Neural progenitor cell (in vitro differentiated cells): ENCODE measurements around the gene PAQR5. TPM values are rescaled to one million over a fixed set of nuclear protein-coding genes. Genes with fewer than 3 reads are reported as not detected.

ENCODE experiments used
- DNase-seq: peaks from one replicate; pipeline ENCODE4 v3.0.0-alpha.2; 2016; ENCODE audit warnings: low spot score
- H2AFZ ChIP-seq: fragments of 200-600 bp; sonication (generic); replicated peaks from 2 replicates; pipeline ENCODE4 v1.6.1; 2016; ENCODE audit warnings: antibody characterized with exemption
- H3F3A ChIP-seq: fragments of 200-600 bp; sonication (generic); 2 replicates; pipeline ENCODE4 v1.6.1; 2016; ENCODE audit warnings: antibody characterized with exemption, low read depth
- H3K27ac ChIP-seq: fragments of 200-600 bp; sonication (generic); 2 replicates; pipeline ENCODE4 v1.5.1; 2016; ENCODE audit warnings: mild to moderate bottlenecking
- H3K27me3 ChIP-seq: fragments of 200-600 bp; sonication (generic); 2 replicates; pipeline ENCODE4 v1.6.1; 2016; ENCODE audit warnings: mild to moderate bottlenecking, moderate library complexity
- H3K36me3 ChIP-seq: fragments of 200-600 bp; sonication (generic); 2 replicates; pipeline ENCODE4 v1.5.1; 2016
- H3K4me1 ChIP-seq: fragments of 200-600 bp; sonication (generic); 2 replicates; pipeline ENCODE4 v1.6.1; 2016; ENCODE audit warnings: mixed run types
- H3K4me2 ChIP-seq: fragments of 200-600 bp; sonication (generic); 2 replicates; pipeline ENCODE4 v1.6.1; 2016
- H3K4me3 ChIP-seq: fragments of 200-600 bp; sonication (generic); 2 replicates; pipeline ENCODE4 v1.5.1; 2016
- H3K79me2 ChIP-seq: fragments of 200-600 bp; sonication (generic); 2 replicates; pipeline ENCODE4 v1.6.1; 2016; ENCODE audit warnings: low read depth
- H3K9ac ChIP-seq: fragments of 200-600 bp; sonication (generic); 2 replicates; pipeline ENCODE4 v1.6.1; 2016
- H3K9me3 ChIP-seq: fragments of 200-600 bp; sonication (generic); 2 replicates; pipeline ENCODE4 v1.5.1; 2016; ENCODE audit warnings: low read depth
- H4K20me1 ChIP-seq: fragments of 200-600 bp; sonication (generic); 2 replicates; pipeline ENCODE4 v1.6.1; 2016; ENCODE audit warnings: low read depth
- H3K27ac Mint-ChIP-seq: 3 replicates; pipeline ENCODE4 v1.8.0; 2021; ENCODE audit warnings: mixed read lengths
- H3K27me3 Mint-ChIP-seq: 2 replicates; pipeline ENCODE4 v1.8.0; 2022; ENCODE audit warnings: low read depth, mild to moderate bottlenecking, inconsistent platforms, moderate library complexity, mixed read lengths; ENCODE audit not compliant: insufficient read depth
- H3K36me3 Mint-ChIP-seq: 3 replicates; pipeline ENCODE4 v1.8.0; 2021; ENCODE audit warnings: mixed read lengths
- H3K4me1 Mint-ChIP-seq: 3 replicates; pipeline ENCODE4 v1.8.0; 2021; ENCODE audit warnings: mixed read lengths
- H3K4me3 Mint-ChIP-seq: 3 replicates; pipeline ENCODE4 v1.8.0; 2021; ENCODE audit warnings: mild to moderate bottlenecking, moderate library complexity, mixed read lengths
- H3K9me3 Mint-ChIP-seq: 3 replicates; pipeline ENCODE4 v1.8.0; 2020; ENCODE audit warnings: mixed read lengths
- EZH2 ChIP-seq: fragments of 200-600 bp; sonication (generic); IDR thresholded peaks from 2 replicates; pipeline ENCODE4 v1.6.1; 2017; ENCODE audit warnings: antibody characterized with exemption, mild to moderate bottlenecking, moderate library complexity
- EZH2phosphoT487 ChIP-seq: fragments of 200-600 bp; sonication (generic); IDR thresholded peaks from 2 replicates; pipeline ENCODE4 v1.6.1; 2017; ENCODE audit warnings: antibody characterized with exemption
- total RNA-seq: library from RNA; depleted of rRNA; stranded (reverse); fragments of >200 nt; gene quantifications from 2 replicates; pipeline ENCODE4 v1.2.3, GENCODE V29; 2015; ENCODE audit warnings: low replicate concordance
- TF ChIP-seq, protein P1 (sequence below): fragments of 200-600 bp; sonication (generic); IDR thresholded peaks from 2 replicates; pipeline ENCODE4 v1.5.1; 2017; ENCODE audit warnings: antibody characterized with exemption, mild to moderate bottlenecking

Gene PAQR5
- total RNA-seq, 1 donor from 2014 or later = 1.4 TPM

DNA sequence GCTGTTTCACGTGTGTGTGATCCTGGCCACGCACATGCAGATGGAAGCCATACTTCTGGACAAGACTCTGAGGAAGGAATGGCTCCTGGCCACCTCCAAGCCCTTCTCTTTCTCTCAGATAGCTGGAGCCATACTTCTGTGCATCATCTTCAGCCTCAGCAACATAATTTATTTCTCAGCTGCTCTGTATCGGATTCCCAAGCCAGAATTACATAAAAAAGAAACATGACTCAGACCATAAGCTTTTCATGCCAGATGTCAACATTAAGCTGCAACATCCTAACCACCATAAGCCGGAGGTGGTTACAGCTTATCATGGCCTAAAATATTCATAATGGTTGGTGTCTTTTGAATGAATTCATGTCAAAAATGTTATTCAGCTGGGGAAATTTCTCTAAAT, 104.9 kb downstream of the PAQR5 start:
- Histone ChIP-seq H3K36me3 (no peaks in the 10 kb centered on the region), H3F3A (no peaks in the 10 kb centered on the region), H3K27me3 (no peaks in the 10 kb centered on the region), H3K4me1 (no peaks in the 10 kb centered on the region), H3K9me3 (no peaks in the 10 kb centered on the region), H3K9ac (no peak overlapping the region), H2AFZ (no peak overlapping the region), H4K20me1 (no peaks in the 10 kb centered on the region), H3K79me2 (no peaks in the 10 kb centered on the region), H3K27ac (no peak overlapping the region), H3K4me3 (no peak overlapping the region), H3K4me2 (no peak overlapping the region)
- Mint-ChIP-seq H3K36me3 (no peaks in the 10 kb centered on the region), H3K4me1 (peaks cover 2% of the 10 kb centered on the region), H3K4me3 (no peak overlapping the region), H3K27ac (no peak overlapping the region), H3K27me3 (no peaks in the 10 kb centered on the region), H3K9me3 (no peaks in the 10 kb centered on the region)
- DNase-seq = no peak
- no peak for TF ChIP-seq EZH2phosphoT487
- no peak for TF ChIP-seq EZH2
- TF ChIP-seq, protein P1, sequence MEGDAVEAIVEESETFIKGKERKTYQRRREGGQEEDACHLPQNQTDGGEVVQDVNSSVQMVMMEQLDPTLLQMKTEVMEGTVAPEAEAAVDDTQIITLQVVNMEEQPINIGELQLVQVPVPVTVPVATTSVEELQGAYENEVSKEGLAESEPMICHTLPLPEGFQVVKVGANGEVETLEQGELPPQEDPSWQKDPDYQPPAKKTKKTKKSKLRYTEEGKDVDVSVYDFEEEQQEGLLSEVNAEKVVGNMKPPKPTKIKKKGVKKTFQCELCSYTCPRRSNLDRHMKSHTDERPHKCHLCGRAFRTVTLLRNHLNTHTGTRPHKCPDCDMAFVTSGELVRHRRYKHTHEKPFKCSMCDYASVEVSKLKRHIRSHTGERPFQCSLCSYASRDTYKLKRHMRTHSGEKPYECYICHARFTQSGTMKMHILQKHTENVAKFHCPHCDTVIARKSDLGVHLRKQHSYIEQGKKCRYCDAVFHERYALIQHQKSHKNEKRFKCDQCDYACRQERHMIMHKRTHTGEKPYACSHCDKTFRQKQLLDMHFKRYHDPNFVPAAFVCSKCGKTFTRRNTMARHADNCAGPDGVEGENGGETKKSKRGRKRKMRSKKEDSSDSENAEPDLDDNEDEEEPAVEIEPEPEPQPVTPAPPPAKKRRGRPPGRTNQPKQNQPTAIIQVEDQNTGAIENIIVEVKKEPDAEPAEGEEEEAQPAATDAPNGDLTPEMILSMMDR = no peak

- Histone ChIP-seq H2AFZ (no peak overlapping the region), H3K4me3 (no peak overlapping the region), H3K9me3 (no peaks in the 10 kb centered on the region), H3K4me2 (no peak overlapping the region), H3K27ac (no peak overlapping the region), H3K9ac (no peak overlapping the region), H3K36me3 (no peaks in the 10 kb centered on the region), H4K20me1 (no peaks in the 10 kb centered on the region), H3K79me2 (no peaks in the 10 kb centered on the region), H3F3A (no peaks in the 10 kb centered on the region), H3K27me3 (no peaks in the 10 kb centered on the region), H3K4me1 (no peaks in the 10 kb centered on the region)
- no peak for DNase-seq
- H3K4me3 Mint-ChIP-seq = no peak overlapping the region
- no peaks in the 10 kb centered on the region for H3K9me3 Mint-ChIP-seq
- peaks cover 2% of the 10 kb centered on the region for H3K4me1 Mint-ChIP-seq
- H3K27me3 Mint-ChIP-seq = no peaks in the 10 kb centered on the region
- TF ChIP-seq EZH2phosphoT487 (no peak), EZH2 (no peak)
- TF ChIP-seq, protein P1 = no peak
- no peak overlapping the region for H3K27ac Mint-ChIP-seq
- no peaks in the 10 kb centered on the region for H3K36me3 Mint-ChIP-seq
These were observed 106.4 kb downstream of the PAQR5 start for GRCh38 chr15:69405110-69405509.

DNA sequence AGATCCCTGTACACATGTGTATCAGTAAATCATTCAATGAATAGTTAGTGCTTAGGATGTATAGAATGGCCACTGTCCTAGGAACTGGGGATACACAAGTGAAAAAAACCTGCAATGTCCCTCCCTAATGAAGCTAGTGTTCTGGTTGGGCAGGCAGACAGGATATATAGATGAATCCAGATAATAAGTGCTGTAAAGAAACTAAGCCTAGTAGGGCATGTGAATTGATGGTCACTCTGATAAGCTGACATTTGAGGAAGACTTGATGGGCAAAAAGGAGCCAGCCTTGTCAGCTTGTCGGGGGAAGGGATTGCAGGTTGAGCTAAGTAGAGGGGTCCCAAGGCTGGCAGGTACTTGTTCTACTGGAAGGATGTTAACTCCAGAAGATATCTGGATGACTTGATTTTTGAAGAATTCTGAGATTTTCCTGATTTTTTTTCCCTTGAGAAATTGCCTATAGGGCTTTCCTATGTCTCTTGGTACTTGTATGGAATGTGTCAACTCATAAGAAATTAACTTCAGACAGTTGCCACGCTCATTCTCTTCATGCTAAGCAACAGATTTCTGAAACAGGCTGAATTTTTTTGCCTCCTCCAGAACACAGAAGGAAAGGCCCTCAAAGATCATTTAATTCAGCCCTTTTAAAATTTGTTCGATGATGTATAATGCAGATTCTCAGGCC, 109.1 kb downstream of the PAQR5 start:
- H3K4me3 ChIP-seq = no peak overlapping the region
- Mint-ChIP-seq H3K27ac (peak overlapping the region; percentile 26), H3K9me3 (no peaks in the 10 kb centered on the region), H3K4me3 (no peak overlapping the region), H3K27me3 (no peaks in the 10 kb centered on the region), H3K4me1 (peaks cover 2% of the 10 kb centered on the region), H3K36me3 (no peaks in the 10 kb centered on the region)
- no peak overlapping the region for H3K9ac ChIP-seq
- H3K27ac ChIP-seq = no peak overlapping the region
- no peaks in the 10 kb centered on the region for H3F3A ChIP-seq
- TF ChIP-seq, protein P1 = no peak
- no peak for TF ChIP-seq EZH2
- no peak for TF ChIP-seq EZH2phosphoT487
- no peaks in the 10 kb centered on the region for H3K4me1 ChIP-seq
- no peak for DNase-seq
- H3K79me2 ChIP-seq = no peaks in the 10 kb centered on the region
- H3K36me3 ChIP-seq = no peaks in the 10 kb centered on the region
- no peak overlapping the region for H3K4me2 ChIP-seq
- H4K20me1 ChIP-seq = no peaks in the 10 kb centered on the region
- H3K27me3 ChIP-seq = no peaks in the 10 kb centered on the region
- no peaks in the 10 kb centered on the region for H3K9me3 ChIP-seq
- H2AFZ ChIP-seq = no peak overlapping the region
